GM23338 (cell line): Measurements from ENCODE around the gene A3GALT2. TPM values are rescaled to one million over a fixed set of nuclear protein-coding genes. Genes with fewer than 3 reads are reported as not detected.

Experiments used
- ATAC-seq: fragments of 200-7000 bp; cut with Tn5 transposase; 3 replicates; pipeline ENCODE4 v1.9.1; 2020
- DNase-seq: peaks from one replicate; pipeline ENCODE4 v3.0.0-alpha.2; 2015; ENCODE audit warnings: low spot score
- H2AFZ ChIP-seq: fragments of 200-600 bp; sonication (generic); 2 replicates; pipeline ENCODE4 v1.8.0; 2016; ENCODE audit warnings: antibody characterized with exemption, mild to moderate bottlenecking, moderate library complexity
- H3F3A ChIP-seq: fragments of 200-600 bp; sonication (generic); replicated peaks from 2 replicates; pipeline ENCODE4 v1.8.0; 2017; ENCODE audit warnings: antibody characterized with exemption, mixed run types, low read depth
- H3K27ac ChIP-seq: fragments of 200-600 bp; sonication (generic); 2 replicates; pipeline ENCODE4 v1.6.1; 2016; ENCODE audit warnings: low read depth
- H3K27me3 ChIP-seq: fragments of 200-600 bp; sonication (generic); 2 replicates; pipeline ENCODE4 v1.8.0; 2016; ENCODE audit warnings: mild to moderate bottlenecking, mixed run types, moderate library complexity; ENCODE audit not compliant: insufficient read depth
- H3K36me3 ChIP-seq: fragments of 200-600 bp; sonication (generic); 2 replicates; pipeline ENCODE4 v1.8.0; 2016; ENCODE audit warnings: mild to moderate bottlenecking; ENCODE audit not compliant: insufficient read depth
- H3K4me1 ChIP-seq: fragments of 200-600 bp; sonication (generic); 2 replicates; pipeline ENCODE4 v1.8.0; 2016; ENCODE audit warnings: mild to moderate bottlenecking, moderate library complexity; ENCODE audit not compliant: insufficient read depth
- H3K4me2 ChIP-seq: fragments of 200-600 bp; sonication (generic); 2 replicates; pipeline ENCODE4 v1.7.1; 2017; ENCODE audit warnings: mixed run types
- H3K4me3 ChIP-seq: fragments of 200-600 bp; sonication (generic); 2 replicates; pipeline ENCODE4 v1.6.1; 2016; ENCODE audit warnings: mixed run types
- H3K79me2 ChIP-seq: fragments of 200-600 bp; sonication (generic); replicated peaks from 2 replicates; pipeline ENCODE4 v1.8.0; 2017; ENCODE audit warnings: mild to moderate bottlenecking; ENCODE audit not compliant: insufficient read depth
- H3K9me2 ChIP-seq: fragments of 200-600 bp; sonication (generic); 2 replicates; pipeline ENCODE4 v1.8.0; 2017; ENCODE audit not compliant: insufficient read depth
- H4K20me1 ChIP-seq: fragments of 200-600 bp; sonication (generic); replicated peaks from 2 replicates; pipeline ENCODE4 v1.8.0; 2017; ENCODE audit warnings: mild to moderate bottlenecking; ENCODE audit not compliant: insufficient read depth
- H3K27ac Mint-ChIP-seq: 2 replicates; pipeline ENCODE4 v1.8.0; 2020; ENCODE audit warnings: inconsistent platforms, mild to moderate bottlenecking, moderate library complexity, mixed read lengths
- H3K27me3 Mint-ChIP-seq: 3 replicates; pipeline ENCODE4 v1.8.0; 2022; ENCODE audit warnings: low read depth, mild to moderate bottlenecking, moderate library complexity, mixed read lengths, inconsistent platforms; ENCODE audit not compliant: insufficient read depth, poor library complexity
- H3K36me3 Mint-ChIP-seq: 3 replicates; pipeline ENCODE4 v1.8.0; 2021; ENCODE audit warnings: low read depth, mild to moderate bottlenecking, inconsistent platforms, moderate library complexity, mixed read lengths
- H3K4me1 Mint-ChIP-seq: 3 replicates; pipeline ENCODE4 v1.8.0; 2020; ENCODE audit warnings: mild to moderate bottlenecking, inconsistent platforms, mixed read lengths
- H3K4me3 Mint-ChIP-seq: 3 replicates; pipeline ENCODE4 v1.8.0; 2021; ENCODE audit warnings: moderate library complexity, mild to moderate bottlenecking, inconsistent platforms, mixed read lengths
- H3K9me3 Mint-ChIP-seq: 3 replicates; pipeline ENCODE4 v1.8.0; 2020; ENCODE audit warnings: moderate library complexity, mild to moderate bottlenecking, inconsistent platforms, mixed read lengths
- CREB1 ChIP-seq: fragments of 250-450 bp; sonication (Bioruptor Pico); IDR thresholded peaks from 2 replicates; pipeline ENCODE4 v1.5.0; 2020; ENCODE audit warnings: low read depth, mild to moderate bottlenecking, moderate library complexity
- EZH2 ChIP-seq: fragments of 200-600 bp; sonication (generic); IDR thresholded peaks from one replicate; pipeline ENCODE4 v1.8.0; 2017; ENCODE audit warnings: antibody characterized with exemption, mild to moderate bottlenecking, low read depth; ENCODE audit not compliant: unreplicated experiment
- EZH2phosphoT487 ChIP-seq: fragments of 200-600 bp; sonication (generic); IDR thresholded peaks from one replicate; pipeline ENCODE4 v1.8.1; 2018; ENCODE audit warnings: antibody characterized with exemption; ENCODE audit not compliant: unreplicated experiment
- JUNB ChIP-seq: IDR thresholded peaks from one replicate; pipeline ENCODE4 v1.6.1; 2016; ENCODE audit warnings: antibody characterized with exemption; ENCODE audit not compliant: unreplicated experiment
- NANOG ChIP-seq: IDR thresholded peaks from 2 replicates; pipeline ENCODE4 v1.6.1; 2016; ENCODE audit warnings: antibody characterized with exemption, borderline replicate concordance
- POLR2AphosphoS5 ChIP-seq: IDR thresholded peaks from 2 replicates; pipeline ENCODE4 v1.6.1; 2016; ENCODE audit warnings: antibody characterized with exemption, low read depth
- REST ChIP-seq: IDR thresholded peaks from one replicate; pipeline ENCODE4 v1.6.1; 2018; ENCODE audit warnings: antibody characterized with exemption; ENCODE audit not compliant: unreplicated experiment
- STAT1 ChIP-seq: IDR thresholded peaks from one replicate; pipeline ENCODE4 v1.6.1; 2016; ENCODE audit warnings: antibody characterized with exemption; ENCODE audit not compliant: unreplicated experiment
- ZNF114 ChIP-seq: fragments of 250-450 bp; sonication (Bioruptor Pico); IDR thresholded peaks from 2 replicates; pipeline ENCODE4 v1.5.0; 2020; ENCODE audit warnings: mild to moderate bottlenecking, moderate library complexity
- ZNF331 ChIP-seq: fragments of 250-450 bp; sonication (Bioruptor Pico); IDR thresholded peaks from 2 replicates; pipeline ENCODE4 v1.5.0; 2020; ENCODE audit warnings: low read depth, mild to moderate bottlenecking, moderate library complexity
- polyA plus RNA-seq: library from polyadenylated mRNA; unstranded; fragments of >200 nt; fragmentation: Nextera tagmentation; extraction: Ambion mirVana; gene quantifications from 2 replicates; pipeline ENCODE4 v1.2.1, GENCODE V29; 2016
- total RNA-seq: library from RNA; depleted of rRNA; stranded (reverse); fragments of >200 nt; shearing (Covaris generic); gene quantifications from 2 replicates; pipeline ENCODE4 v1.2.3, GENCODE V29; 2014
- TF ChIP-seq, protein P1 (sequence below), 2 experiments: fragments of 200-600 bp in 1 of 2; sonication (generic) in 1 of 2; conservative IDR thresholded peaks; 2 replicates each; pipeline versions ENCODE4 v1.5.1 to v1.6.1; 2016 to 2017; ENCODE audit warnings: antibody characterized with exemption in 2 of 2, low read depth in 2 of 2, mild to moderate bottlenecking in 2 of 2, moderate library complexity in 1 of 2
- TF ChIP-seq, protein P2 (sequence below): fragments of 250-450 bp; sonication (Bioruptor Pico); IDR thresholded peaks from 2 replicates; pipeline ENCODE4 v1.5.0; 2020; ENCODE audit warnings: mild to moderate bottlenecking, moderate library complexity
- TF ChIP-seq, protein P3 (sequence below): IDR thresholded peaks from 2 replicates; pipeline ENCODE4 v1.6.1; 2016; ENCODE audit warnings: antibody characterized with exemption

Gene A3GALT2
- total and polyA plus RNA-seq, 2 experiments from 2014 or later = not detected

DNA sequence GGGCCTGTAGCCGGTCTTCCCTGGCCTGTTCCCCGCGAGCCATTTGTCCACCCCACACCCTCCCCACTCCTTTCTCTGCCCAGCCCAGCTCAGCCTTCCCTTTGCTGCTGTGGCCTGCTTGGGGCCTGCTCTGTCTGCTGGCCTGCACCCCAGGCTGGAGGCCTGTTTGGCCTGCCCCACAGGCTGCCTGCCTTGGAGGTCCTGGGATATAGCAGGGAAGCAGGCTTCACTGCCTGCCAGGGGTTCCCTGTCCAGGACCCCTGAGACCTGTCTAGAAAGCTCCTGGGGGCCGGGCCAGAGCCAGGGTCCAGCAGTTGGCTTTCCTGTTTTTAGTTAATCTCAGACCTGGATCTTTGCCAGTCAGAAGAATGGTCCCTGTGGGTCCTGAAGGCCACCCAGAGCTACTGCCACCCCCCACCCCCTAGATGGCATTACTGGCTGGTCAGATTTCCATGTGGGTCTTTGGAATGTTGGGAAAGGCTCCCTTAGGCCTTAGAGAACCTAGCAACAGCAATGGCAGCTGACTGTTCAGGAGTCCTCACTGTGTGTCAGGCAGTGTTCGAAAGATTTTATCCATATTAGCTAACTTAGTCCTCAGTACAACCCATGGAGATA lies 56.9 kb downstream of the A3GALT2 start:
- H3K79me2 ChIP-seq = peaks cover 35% of the 10 kb centered on the region
- H3K4me2 ChIP-seq = no peak overlapping the region
- H2AFZ ChIP-seq = no peak overlapping the region
- no peaks in the 10 kb centered on the region for H3K27me3 ChIP-seq
- ATAC-seq (no peak), DNase-seq (no peak)
- Mint-ChIP-seq H3K36me3 (peaks cover 7% of the 10 kb centered on the region; the same call in 2 of the 3 replicates), H3K4me1 (peaks cover 30% of the 10 kb centered on the region), H3K27ac (no peak overlapping the region), H3K27me3 (peaks cover 9% of the 10 kb centered on the region), H3K9me3 (no peaks in the 10 kb centered on the region; the same call in 2 of the 3 replicates), H3K4me3 (no peak overlapping the region)
- no peaks in the 10 kb centered on the region for H3K9me2 ChIP-seq
- no peaks in the 10 kb centered on the region for H3K36me3 ChIP-seq
- TF ChIP-seq JUNB (no peak), NANOG (no peak), POLR2AphosphoS5 (no peak), EZH2phosphoT487 (no peak), CREB1 (no peak), ZNF114 (CRISPR knock-in tag) (no peak), REST (no peak), STAT1 (no peak), ZNF331 (CRISPR knock-in tag) (no peak), EZH2 (no peak)
- TF ChIP-seq, protein P1, sequence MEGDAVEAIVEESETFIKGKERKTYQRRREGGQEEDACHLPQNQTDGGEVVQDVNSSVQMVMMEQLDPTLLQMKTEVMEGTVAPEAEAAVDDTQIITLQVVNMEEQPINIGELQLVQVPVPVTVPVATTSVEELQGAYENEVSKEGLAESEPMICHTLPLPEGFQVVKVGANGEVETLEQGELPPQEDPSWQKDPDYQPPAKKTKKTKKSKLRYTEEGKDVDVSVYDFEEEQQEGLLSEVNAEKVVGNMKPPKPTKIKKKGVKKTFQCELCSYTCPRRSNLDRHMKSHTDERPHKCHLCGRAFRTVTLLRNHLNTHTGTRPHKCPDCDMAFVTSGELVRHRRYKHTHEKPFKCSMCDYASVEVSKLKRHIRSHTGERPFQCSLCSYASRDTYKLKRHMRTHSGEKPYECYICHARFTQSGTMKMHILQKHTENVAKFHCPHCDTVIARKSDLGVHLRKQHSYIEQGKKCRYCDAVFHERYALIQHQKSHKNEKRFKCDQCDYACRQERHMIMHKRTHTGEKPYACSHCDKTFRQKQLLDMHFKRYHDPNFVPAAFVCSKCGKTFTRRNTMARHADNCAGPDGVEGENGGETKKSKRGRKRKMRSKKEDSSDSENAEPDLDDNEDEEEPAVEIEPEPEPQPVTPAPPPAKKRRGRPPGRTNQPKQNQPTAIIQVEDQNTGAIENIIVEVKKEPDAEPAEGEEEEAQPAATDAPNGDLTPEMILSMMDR (conservative IDR thresholded peaks at IDR 0.05; ENCODE audit: low read depth in 2 of 2) = no peak
- TF ChIP-seq, protein P2, sequence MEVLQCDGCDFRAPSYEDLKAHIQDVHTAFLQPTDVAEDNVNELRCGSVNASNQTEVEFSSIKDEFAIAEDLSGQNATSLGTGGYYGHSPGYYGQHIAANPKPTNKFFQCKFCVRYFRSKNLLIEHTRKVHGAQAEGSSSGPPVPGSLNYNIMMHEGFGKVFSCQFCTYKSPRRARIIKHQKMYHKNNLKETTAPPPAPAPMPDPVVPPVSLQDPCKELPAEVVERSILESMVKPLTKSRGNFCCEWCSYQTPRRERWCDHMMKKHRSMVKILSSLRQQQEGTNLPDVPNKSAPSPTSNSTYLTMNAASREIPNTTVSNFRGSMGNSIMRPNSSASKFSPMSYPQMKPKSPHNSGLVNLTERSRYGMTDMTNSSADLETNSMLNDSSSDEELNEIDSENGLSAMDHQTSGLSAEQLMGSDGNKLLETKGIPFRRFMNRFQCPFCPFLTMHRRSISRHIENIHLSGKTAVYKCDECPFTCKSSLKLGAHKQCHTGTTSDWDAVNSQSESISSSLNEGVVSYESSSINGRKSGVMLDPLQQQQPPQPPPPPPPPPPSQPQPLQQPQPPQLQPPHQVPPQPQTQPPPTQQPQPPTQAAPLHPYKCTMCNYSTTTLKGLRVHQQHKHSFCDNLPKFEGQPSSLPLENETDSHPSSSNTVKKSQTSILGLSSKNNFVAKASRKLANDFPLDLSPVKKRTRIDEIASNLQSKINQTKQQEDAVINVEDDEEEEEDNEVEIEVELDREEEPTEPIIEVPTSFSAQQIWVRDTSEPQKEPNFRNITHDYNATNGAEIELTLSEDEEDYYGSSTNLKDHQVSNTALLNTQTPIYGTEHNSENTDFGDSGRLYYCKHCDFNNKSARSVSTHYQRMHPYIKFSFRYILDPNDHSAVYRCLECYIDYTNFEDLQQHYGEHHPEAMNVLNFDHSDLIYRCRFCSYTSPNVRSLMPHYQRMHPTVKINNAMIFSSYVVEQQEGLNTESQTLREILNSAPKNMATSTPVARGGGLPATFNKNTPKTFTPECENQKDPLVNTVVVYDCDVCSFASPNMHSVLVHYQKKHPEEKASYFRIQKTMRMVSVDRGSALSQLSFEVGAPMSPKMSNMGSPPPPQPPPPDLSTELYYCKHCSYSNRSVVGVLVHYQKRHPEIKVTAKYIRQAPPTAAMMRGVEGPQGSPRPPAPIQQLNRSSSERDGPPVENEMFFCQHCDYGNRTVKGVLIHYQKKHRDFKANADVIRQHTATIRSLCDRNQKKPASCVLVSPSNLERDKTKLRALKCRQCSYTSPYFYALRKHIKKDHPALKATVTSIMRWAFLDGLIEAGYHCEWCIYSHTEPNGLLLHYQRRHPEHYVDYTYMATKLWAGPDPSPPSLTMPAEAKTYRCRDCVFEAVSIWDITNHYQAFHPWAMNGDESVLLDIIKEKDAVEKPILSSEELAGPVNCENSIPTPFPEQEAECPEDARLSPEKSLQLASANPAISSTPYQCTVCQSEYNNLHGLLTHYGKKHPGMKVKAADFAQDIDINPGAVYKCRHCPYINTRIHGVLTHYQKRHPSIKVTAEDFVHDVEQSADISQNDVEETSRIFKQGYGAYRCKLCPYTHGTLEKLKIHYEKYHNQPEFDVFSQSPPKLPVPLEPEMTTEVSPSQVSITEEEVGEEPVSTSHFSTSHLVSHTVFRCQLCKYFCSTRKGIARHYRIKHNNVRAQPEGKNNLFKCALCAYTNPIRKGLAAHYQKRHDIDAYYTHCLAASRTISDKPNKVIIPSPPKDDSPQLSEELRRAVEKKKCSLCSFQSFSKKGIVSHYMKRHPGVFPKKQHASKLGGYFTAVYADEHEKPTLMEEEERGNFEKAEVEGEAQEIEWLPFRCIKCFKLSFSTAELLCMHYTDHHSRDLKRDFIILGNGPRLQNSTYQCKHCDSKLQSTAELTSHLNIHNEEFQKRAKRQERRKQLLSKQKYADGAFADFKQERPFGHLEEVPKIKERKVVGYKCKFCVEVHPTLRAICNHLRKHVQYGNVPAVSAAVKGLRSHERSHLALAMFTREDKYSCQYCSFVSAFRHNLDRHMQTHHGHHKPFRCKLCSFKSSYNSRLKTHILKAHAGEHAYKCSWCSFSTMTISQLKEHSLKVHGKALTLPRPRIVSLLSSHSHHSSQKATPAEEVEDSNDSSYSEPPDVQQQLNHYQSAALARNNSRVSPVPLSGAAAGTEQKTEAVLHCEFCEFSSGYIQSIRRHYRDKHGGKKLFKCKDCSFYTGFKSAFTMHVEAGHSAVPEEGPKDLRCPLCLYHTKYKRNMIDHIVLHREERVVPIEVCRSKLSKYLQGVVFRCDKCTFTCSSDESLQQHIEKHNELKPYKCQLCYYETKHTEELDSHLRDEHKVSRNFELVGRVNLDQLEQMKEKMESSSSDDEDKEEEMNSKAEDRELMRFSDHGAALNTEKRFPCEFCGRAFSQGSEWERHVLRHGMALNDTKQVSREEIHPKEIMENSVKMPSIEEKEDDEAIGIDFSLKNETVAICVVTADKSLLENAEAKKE (CRISPR knock-in tag) = no peak
- TF ChIP-seq, protein P3, sequence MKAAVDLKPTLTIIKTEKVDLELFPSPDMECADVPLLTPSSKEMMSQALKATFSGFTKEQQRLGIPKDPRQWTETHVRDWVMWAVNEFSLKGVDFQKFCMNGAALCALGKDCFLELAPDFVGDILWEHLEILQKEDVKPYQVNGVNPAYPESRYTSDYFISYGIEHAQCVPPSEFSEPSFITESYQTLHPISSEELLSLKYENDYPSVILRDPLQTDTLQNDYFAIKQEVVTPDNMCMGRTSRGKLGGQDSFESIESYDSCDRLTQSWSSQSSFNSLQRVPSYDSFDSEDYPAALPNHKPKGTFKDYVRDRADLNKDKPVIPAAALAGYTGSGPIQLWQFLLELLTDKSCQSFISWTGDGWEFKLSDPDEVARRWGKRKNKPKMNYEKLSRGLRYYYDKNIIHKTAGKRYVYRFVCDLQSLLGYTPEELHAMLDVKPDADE = no peak
- peaks cover 10% of the 10 kb centered on the region; the same call in 1 of the 2 replicates for H3K4me1 ChIP-seq
- no peak overlapping the region for H3K4me3 ChIP-seq
- H3F3A ChIP-seq = no peaks in the 10 kb centered on the region
- no peak overlapping the region for H3K27ac ChIP-seq
- peaks cover 27% of the 10 kb centered on the region for H4K20me1 ChIP-seq
